GM12878 (cell line): ENCODE data around the gene ZYX. TPM values are rescaled to one million over a fixed set of nuclear protein-coding genes. Genes with fewer than 3 reads are reported as not detected.

ENCODE experiments used
- ATAC-seq: fragments of 200-7000 bp; cut with Tn5 transposase; 3 replicates; pipeline ENCODE4 v1.9.1; 2020; ENCODE audit warnings: mild to moderate bottlenecking, moderate library complexity
- BruUV-seq: library from RNA; stranded (reverse); fragments of 400-500 nt; replicated peaks from 2 replicates; lab custom pipeline; 2021; lab: Mats Ljungman, UMichigan
- CTCF ChIA-PET: fragments of 300-600 bp; sonication (Branson Sonifier 250); formaldehyde crosslinking; extraction: SDS; loops from one replicate; lab custom pipeline; 2021; ENCODE audit warnings: inconsistent platforms; lab: Yijun Ruan, JAX
- POLR2A ChIA-PET: fragments of 350-600 bp; formaldehyde crosslinking; extraction: SDS; loops from one replicate; lab custom pipeline; 2021; ENCODE audit warnings: inconsistent platforms; lab: Charles Lee
- RAD21 ChIA-PET: fragments of 300-600 bp; sonication (Branson Sonifier 250); formaldehyde crosslinking; loops from one replicate; lab custom pipeline; 2023; ENCODE audit warnings: antibody characterized with exemption; ENCODE audit not compliant: unreplicated experiment; lab: Charles Lee
- SMC1A ChIA-PET: fragments of 300-600 bp; sonication (Branson Sonifier 250); formaldehyde crosslinking; loops from one replicate; lab custom pipeline; 2023; ENCODE audit not compliant: unreplicated experiment, uncharacterized antibody; lab: Charles Lee
- DNase-seq: peaks from one replicate; pipeline ENCODE4 v3.0.0-alpha.2; 2011; ENCODE audit warnings: low read depth, low spot score
- FAIRE-seq: peaks from 3 replicates; lab custom pipeline; 2011; peaks lifted over from hg19 to GRCh38; lab: Jason Lieb, UNC
- H2AFZ ChIP-seq: 2 replicates; pipeline ENCODE4 v1.6.0; 2011; ENCODE audit warnings: low read depth, low read length, control low read depth; ENCODE audit not compliant: control insufficient read depth
- H3K27ac ChIP-seq: 2 replicates; pipeline ENCODE4 v1.5.1; 2011; ENCODE audit warnings: control low read depth; ENCODE audit not compliant: control insufficient read depth, insufficient read depth
- H3K27me3 ChIP-seq, 2 experiments: replicated peaks in 1 of 2; 2 replicates each; pipeline versions ENCODE4 v1.6.0 to v1.6.1; 2011; ENCODE audit warnings: low read length in 1 of 2; ENCODE audit not compliant: control insufficient read depth in 2 of 2, insufficient read depth in 2 of 2
- H3K36me3 ChIP-seq, 2 experiments: 2 replicates each; pipeline ENCODE4 v1.5.1; 2011; ENCODE audit warnings: low read length in 1 of 2; ENCODE audit not compliant: control insufficient read depth in 2 of 2, insufficient read depth in 2 of 2
- H3K4me1 ChIP-seq: 2 replicates; pipeline ENCODE4 v1.6.1; 2011; ENCODE audit warnings: mild to moderate bottlenecking, low read length, moderate library complexity, mixed read lengths; ENCODE audit not compliant: control insufficient read depth, insufficient read depth
- H3K4me2 ChIP-seq: 2 replicates; pipeline ENCODE4 v1.6.0; 2011; ENCODE audit warnings: control low read depth; ENCODE audit not compliant: control insufficient read depth, insufficient read depth
- H3K4me3 ChIP-seq: fragments of 200-600 bp; sonication (generic); 2 replicates; pipeline ENCODE4 v1.5.1; 2016
- H3K79me2 ChIP-seq: 2 replicates; pipeline ENCODE4 v1.6.0; 2011; ENCODE audit warnings: low read length; ENCODE audit not compliant: control insufficient read depth, insufficient read depth
- H3K9ac ChIP-seq: 2 replicates; pipeline ENCODE4 v1.8.0; 2011; ENCODE audit warnings: low read length, control low read depth, mixed read lengths; ENCODE audit not compliant: control insufficient read depth, insufficient read depth
- H3K9me3 ChIP-seq: replicated peaks from 3 replicates; pipeline ENCODE4 v1.5.1; 2011; ENCODE audit warnings: mild to moderate bottlenecking, low read length; ENCODE audit not compliant: control insufficient read depth, insufficient read depth
- H4K20me1 ChIP-seq: 2 replicates; pipeline ENCODE4 v1.6.0; 2011; ENCODE audit not compliant: control insufficient read depth, insufficient read depth
- HCFC1 ChIP-seq: fragments of 150-350 bp; IDR thresholded peaks from 2 replicates; pipeline ENCODE4 v1.6.1; 2014; ENCODE audit warnings: low read length
- HSF1 ChIP-seq: fragments of 150-350 bp; IDR thresholded peaks from 2 replicates; pipeline ENCODE4 v1.6.1; 2014; ENCODE audit warnings: mild to moderate bottlenecking, low read depth, low read length
- IKZF1 ChIP-seq: fragments of 450-650 bp; conservative IDR thresholded peaks from 2 replicates; pipeline ENCODE4 v1.6.1; 2017; ENCODE audit warnings: antibody characterized with exemption, mild to moderate bottlenecking
- JUND ChIP-seq: IDR thresholded peaks from 2 replicates; pipeline ENCODE4 v1.6.1; 2012; ENCODE audit warnings: low read depth, mild to moderate bottlenecking, low read length, improper control_type of control experiment, moderate library complexity
- RAD21 ChIP-seq: IDR thresholded peaks from 2 replicates; pipeline ENCODE4 v1.6.1; 2011; ENCODE audit warnings: mild to moderate bottlenecking, low read depth, low read length, moderate library complexity; ENCODE audit not compliant: insufficient read depth
- SMAD1 ChIP-seq: fragments of 450-650 bp; IDR thresholded peaks from 2 replicates; pipeline ENCODE4 v1.6.1; 2018; ENCODE audit warnings: mild to moderate bottlenecking, low read depth; ENCODE audit not compliant: partially characterized antibody
- SPI1 ChIP-seq: IDR thresholded peaks from 2 replicates; pipeline ENCODE4 v1.6.1; 2011; ENCODE audit warnings: low read depth, mild to moderate bottlenecking, low read length, moderate library complexity, borderline replicate concordance; ENCODE audit not compliant: insufficient read depth
- SREBF1 ChIP-seq: IDR thresholded peaks from 2 replicates; pipeline ENCODE4 v1.6.1; 2012; ENCODE audit warnings: mild to moderate bottlenecking, low read length
- TBL1XR1 ChIP-seq: IDR thresholded peaks from 2 replicates; pipeline ENCODE4 v1.6.1; 2012; ENCODE audit warnings: low read depth, low read length, improper control_type of control experiment
- ZBTB33 ChIP-seq: fragments of 450-650 bp; IDR thresholded peaks from 2 replicates; pipeline ENCODE4 v1.6.1; 2017; ENCODE audit warnings: mild to moderate bottlenecking
- ZNF24 ChIP-seq: fragments of 450-650 bp; IDR thresholded peaks from 2 replicates; pipeline ENCODE4 v1.6.1; 2017; ENCODE audit warnings: antibody characterized with exemption, mild to moderate bottlenecking
- WGBS: methylation state at CpG from one replicate; pipeline ENCODE4 v1.1.6; 2016; ENCODE audit warnings: low lambda C conversion rate; ENCODE audit not compliant: insufficient replicate concordance, insufficient coverage; ENCODE audit errors: missing lambda C conversion rate; 5-methylcytosine and 5-hydroxymethylcytosine counted together
- in situ Hi-C: fragments of 300-500 bp; cut with MboI; formaldehyde crosslinking; loops from 9 replicates; pipeline ENCODE4 v1.14.3; 2018; ENCODE audit warnings: mixed read lengths
- intact Hi-C: fragments of 100-400 bp; cut with micrococcal nuclease; formaldehyde crosslinking; loops from one replicate; pipeline ENCODE4 v1.14.2; 2022; ENCODE audit not compliant: unreplicated experiment
- polyA plus RNA-seq, 11 experiments: library from polyadenylated mRNA; depleted of rRNA in 4 of 11; unstranded in 6 of 11; stranded (reverse) in 5 of 11; fragments of >200 nt; fragmentation: Nextera tagmentation in 4 of 11; fragmentation: Illumina TruSeq in 1 of 11; extraction: Ambion mirVana in 4 of 11; extraction: Trizol in 1 of 11; gene quantifications; 1 replicate in 1 of 11; 2 replicates in 10 of 11; pipeline versions ENCODE4 v1.2.1 to v1.2.3, GENCODE V29; 2011 to 2016; ENCODE audit warnings: inconsistent platforms in 2 of 11, missing spikeins in 2 of 11, low read depth in 1 of 11
- total RNA-seq, 4 experiments: library from RNA; depleted of rRNA in 3 of 4; stranded (reverse); fragments of >200 nt in 3 of 4; fragmentation: Illumina TruSeq in 1 of 4; extraction: Trizol in 1 of 4; gene quantifications; 2 replicates each; pipeline versions ENCODE4 v1.2.1 to v1.2.3, GENCODE V29; 2013 to 2021
- TF ChIP-seq, protein P1 (sequence below): fragments of 450-650 bp; IDR thresholded peaks from 2 replicates; pipeline ENCODE4 v1.6.1; 2017; ENCODE audit warnings: borderline replicate concordance
- TF ChIP-seq, protein P2 (sequence below): IDR thresholded peaks from 2 replicates; pipeline ENCODE4 v1.6.1; 2012; ENCODE audit warnings: mild to moderate bottlenecking, low read depth, low read length

The ZYX gene
- total and polyA plus RNA-seq, 10 of the 15 experiments (the other 5 are each of a cell fraction or from before 2014, with no cell fraction given), result 2.1 to 100 (median 27.6) TPM

DNA sequence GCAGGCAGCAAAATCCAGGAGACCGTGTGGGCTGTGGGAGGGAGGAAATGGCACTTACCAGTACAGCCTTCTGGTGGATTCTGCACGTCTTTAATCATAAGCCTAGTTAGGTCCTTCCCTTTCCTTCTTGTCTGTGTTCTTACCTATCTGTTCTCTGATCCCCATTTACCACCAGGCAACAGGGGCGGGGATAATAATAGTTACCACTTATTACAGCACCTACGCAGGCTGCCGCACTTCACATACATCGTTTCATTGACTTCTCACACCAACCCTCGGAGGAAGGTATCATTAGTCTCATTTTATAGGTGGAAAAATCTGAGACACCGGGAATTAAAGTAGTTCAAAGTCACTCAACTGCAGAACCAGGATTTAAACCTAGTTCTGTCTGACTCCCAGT is 32.0 kb downstream of the ZYX start:
- SMC1A ChIA-PET, result no interaction called here
- POLR2A ChIA-PET, result no interaction called here
- no peaks in the 10 kb centered on the region for H3K79me2 ChIP-seq
- RAD21 ChIA-PET, result no interaction called here
- WGBS, result 47% methylated on average over 8 of the region's 8 CpGs
- no peak overlapping the region for H2AFZ ChIP-seq
- BruUV-seq, result no TSS peak
- FAIRE-seq (no peak), ATAC-seq (no peak), DNase-seq (no peak)
- in situ Hi-C loops (loop anchor here (10.0 kb wide), 1 partner anchor 398 kb away; no protein-coding TSS in a partner anchor), intact Hi-C loops (loop anchor here (10.0 kb wide), 1 partner anchor 408 kb away; no protein-coding TSS in a partner anchor)
- peaks cover 3% of the 10 kb centered on the region for H3K4me1 ChIP-seq
- H3K9ac ChIP-seq, result no peak overlapping the region
- no peaks in the 10 kb centered on the region for H3K9me3 ChIP-seq
- CTCF ChIA-PET, result no interaction called here
- H3K36me3 ChIP-seq, result no peaks in the 10 kb centered on the region
- H3K27ac ChIP-seq, result no peak overlapping the region
- H3K4me3 ChIP-seq, result no peak overlapping the region
- no peaks in the 10 kb centered on the region for H4K20me1 ChIP-seq
- H3K4me2 ChIP-seq, result no peak overlapping the region
- no peaks in the 10 kb centered on the region for H3K27me3 ChIP-seq
- TF ChIP-seq, protein P1, sequence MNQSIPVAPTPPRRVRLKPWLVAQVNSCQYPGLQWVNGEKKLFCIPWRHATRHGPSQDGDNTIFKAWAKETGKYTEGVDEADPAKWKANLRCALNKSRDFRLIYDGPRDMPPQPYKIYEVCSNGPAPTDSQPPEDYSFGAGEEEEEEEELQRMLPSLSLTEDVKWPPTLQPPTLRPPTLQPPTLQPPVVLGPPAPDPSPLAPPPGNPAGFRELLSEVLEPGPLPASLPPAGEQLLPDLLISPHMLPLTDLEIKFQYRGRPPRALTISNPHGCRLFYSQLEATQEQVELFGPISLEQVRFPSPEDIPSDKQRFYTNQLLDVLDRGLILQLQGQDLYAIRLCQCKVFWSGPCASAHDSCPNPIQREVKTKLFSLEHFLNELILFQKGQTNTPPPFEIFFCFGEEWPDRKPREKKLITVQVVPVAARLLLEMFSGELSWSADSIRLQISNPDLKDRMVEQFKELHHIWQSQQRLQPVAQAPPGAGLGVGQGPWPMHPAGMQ, result no peak
- TF ChIP-seq TBL1XR1 (no peak), ZNF24 (no peak), JUND (no peak), ZBTB33 (no peak), IKZF1 (no peak), SREBF1 (no peak), HSF1 (no peak), RAD21 (no peak), SPI1 (no peak), SMAD1 (no peak), HCFC1 (no peak)
- TF ChIP-seq, protein P2, sequence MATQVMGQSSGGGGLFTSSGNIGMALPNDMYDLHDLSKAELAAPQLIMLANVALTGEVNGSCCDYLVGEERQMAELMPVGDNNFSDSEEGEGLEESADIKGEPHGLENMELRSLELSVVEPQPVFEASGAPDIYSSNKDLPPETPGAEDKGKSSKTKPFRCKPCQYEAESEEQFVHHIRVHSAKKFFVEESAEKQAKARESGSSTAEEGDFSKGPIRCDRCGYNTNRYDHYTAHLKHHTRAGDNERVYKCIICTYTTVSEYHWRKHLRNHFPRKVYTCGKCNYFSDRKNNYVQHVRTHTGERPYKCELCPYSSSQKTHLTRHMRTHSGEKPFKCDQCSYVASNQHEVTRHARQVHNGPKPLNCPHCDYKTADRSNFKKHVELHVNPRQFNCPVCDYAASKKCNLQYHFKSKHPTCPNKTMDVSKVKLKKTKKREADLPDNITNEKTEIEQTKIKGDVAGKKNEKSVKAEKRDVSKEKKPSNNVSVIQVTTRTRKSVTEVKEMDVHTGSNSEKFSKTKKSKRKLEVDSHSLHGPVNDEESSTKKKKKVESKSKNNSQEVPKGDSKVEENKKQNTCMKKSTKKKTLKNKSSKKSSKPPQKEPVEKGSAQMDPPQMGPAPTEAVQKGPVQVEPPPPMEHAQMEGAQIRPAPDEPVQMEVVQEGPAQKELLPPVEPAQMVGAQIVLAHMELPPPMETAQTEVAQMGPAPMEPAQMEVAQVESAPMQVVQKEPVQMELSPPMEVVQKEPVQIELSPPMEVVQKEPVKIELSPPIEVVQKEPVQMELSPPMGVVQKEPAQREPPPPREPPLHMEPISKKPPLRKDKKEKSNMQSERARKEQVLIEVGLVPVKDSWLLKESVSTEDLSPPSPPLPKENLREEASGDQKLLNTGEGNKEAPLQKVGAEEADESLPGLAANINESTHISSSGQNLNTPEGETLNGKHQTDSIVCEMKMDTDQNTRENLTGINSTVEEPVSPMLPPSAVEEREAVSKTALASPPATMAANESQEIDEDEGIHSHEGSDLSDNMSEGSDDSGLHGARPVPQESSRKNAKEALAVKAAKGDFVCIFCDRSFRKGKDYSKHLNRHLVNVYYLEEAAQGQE, result no peak
- TF ChIP-seq, all 136 proteins: peak for 0
